Neural cell (in vitro differentiated cells): ENCODE results near the gene DDX54.

ENCODE experiments used
- CTCF ChIP-seq: fragments of 450-650 bp; IDR thresholded peaks from 2 replicates; pipeline ENCODE4 v1.5.1; 2014; ENCODE audit warnings: antibody characterized with exemption, mild to moderate bottlenecking, moderate library complexity; ENCODE audit not compliant: poor library complexity, severe bottlenecking
- EZH2 ChIP-seq: fragments of 200-600, 300-800 bp; shearing (Covaris generic), sonication (generic); IDR thresholded peaks from 2 replicates; pipeline ENCODE4 v1.6.1; 2014; ENCODE audit warnings: antibody characterized with exemption, low read length, borderline replicate concordance, mild to moderate bottlenecking; ENCODE audit not compliant: insufficient read depth, poor library complexity, severe bottlenecking
- POLR2AphosphoS5 ChIP-seq: IDR thresholded peaks from 2 replicates; pipeline ENCODE4 v1.6.1; 2012

GRCh38 chr12:113140706-113141105, 44.6 kb downstream of the DDX54 start:
- TF ChIP-seq CTCF (no peak), POLR2AphosphoS5 (no peak), EZH2 (no peak)
